HG03354 (cell line): ENCODE results near the gene MAPK8.

Source experiments
- ATAC-seq: cut with Tn5 transposase; IDR thresholded peaks from one replicate; pipeline ENCODE4 v1.9.1; 2021; ENCODE audit warnings: mild to moderate bottlenecking; ENCODE audit not compliant: unreplicated experiment, poor library complexity, severe bottlenecking

The MAPK8 gene

DNA sequence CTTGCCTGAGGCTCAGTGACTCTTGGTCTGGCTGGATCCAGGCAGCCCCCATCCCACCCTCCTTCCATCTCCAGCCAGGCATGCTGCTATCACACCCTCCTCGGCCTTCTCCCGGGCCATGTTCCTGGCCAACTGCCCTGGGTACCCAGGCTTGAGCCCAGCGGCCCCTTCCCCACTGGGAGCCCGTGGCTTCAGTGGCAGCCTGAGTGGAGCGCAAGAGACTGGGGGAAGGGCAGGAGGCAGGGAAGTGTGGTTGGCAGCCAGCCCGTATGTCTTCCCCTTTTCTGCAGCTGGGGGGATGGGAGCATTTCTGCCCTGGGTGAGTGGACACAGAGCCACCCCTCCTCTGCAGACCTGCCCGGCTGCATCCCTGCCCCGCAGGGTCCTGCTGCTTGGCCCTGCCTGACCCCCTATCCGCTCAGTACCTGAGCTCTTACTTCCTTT lies 149.9 kb downstream of the MAPK8 start:
- ATAC-seq, result no peak

DNA sequence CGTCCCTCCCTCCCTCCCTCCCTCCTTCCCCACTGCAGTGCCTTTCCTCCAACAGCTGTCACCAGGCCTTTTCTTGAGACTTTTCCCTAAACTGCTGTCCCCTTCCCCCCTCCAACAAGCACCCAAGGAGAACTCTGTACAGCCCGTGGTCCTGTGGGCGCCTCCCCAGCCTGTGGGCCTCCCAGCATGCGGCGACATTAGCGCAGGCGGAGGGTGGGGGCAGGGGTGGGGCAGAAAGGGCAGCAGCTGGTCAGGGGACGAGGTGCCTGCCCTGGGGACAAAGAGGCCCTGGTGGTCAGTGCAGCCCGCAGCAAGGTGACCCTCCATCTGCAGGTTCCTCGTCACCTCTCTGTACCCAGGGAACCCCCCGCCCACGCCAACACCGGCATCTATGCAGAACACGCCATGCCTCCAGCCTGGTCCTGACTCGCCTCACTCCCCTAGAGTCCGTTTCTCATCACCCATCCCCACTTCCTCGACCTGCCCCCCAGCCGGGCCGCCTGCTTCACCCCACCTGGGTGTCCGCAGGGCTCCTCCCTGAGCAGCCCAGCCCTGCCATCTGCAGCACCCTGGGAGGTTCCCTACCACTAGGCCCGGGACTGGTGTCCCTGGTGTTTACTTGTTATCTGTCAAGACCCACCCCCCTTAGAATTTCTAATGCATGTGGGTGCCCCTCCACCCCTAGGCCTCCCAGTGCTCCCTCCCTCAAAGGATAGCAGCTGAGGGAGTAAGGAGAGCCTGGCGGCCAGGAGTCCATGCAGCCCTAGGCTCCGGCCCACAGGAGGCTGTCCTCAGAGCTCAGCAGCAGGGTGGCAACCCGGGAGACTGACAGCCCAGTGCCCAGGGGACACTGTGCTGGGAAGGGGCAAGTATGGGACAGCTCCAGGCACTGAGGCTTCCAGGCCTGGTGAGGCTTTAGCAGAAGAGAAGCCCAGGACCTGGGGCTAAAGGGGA lies 150.6 kb downstream of the MAPK8 start:
- no peak for ATAC-seq

DNA sequence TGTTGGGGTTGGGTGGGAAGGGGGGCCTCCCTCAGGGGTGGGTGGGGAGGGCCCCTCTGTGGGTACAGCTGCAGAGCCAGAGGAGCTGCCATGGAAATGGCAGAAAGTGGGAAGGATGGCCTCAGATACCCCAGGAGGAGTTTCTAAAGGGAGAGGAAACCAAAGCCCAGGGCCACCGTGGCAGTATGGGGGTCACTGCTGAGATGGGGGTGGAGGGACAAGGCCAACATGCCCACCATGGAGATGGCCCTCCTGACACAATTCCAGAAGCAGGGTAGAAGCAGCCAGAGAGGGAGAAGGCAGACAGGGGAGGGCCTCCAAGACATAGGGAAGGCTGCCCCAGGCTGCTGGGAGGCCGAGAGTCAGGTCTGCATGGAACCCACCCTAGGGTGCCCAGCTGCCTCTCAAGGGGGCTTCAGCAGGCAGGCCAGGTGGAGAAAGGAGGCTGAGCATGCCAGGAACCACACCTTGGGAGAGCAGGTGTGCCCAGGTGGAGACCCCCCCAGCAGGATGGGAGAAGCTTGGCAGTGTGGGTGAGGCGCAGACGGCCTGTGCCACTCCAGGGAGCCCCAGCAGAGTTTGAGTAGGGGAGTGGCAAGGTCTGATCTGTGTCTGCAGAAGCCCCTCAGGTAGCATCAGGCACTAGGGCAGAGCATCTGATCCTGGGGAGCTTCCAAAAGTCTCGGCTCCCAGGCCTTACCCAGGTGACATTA lies 151.6 kb downstream of the MAPK8 start:
- no peak for ATAC-seq

DNA sequence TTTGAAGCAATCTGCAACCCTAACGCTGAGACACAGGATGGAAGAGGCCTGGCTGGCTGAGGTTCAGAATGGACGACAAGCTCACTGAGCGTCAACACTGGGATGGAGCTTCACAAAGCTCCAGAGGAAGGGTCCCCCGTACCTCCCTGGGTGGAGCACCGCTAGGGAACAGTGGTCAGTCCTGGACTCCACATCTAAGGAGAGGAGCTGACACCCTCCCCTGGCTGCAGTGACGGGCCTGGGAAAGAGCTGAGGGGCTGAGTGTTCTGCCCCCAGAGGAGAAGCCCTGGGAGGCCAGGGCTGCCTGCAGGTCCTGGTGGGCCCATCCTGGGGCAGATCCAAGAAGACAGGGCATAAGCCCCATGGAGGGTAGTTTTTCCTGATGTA lies 152.2 kb downstream of the MAPK8 start:
- ATAC-seq, result no peak

- ATAC-seq, result no peak
Observed at GRCh38 chr10:48459270-48460150, 153.0 kb downstream of the MAPK8 start.

- no peak for ATAC-seq
Observed at GRCh38 chr10:48460182-48460581, 153.7 kb downstream of the MAPK8 start.

- ATAC-seq, result no peak
Observed at GRCh38 chr10:48461623-48462481, 155.4 kb downstream of the MAPK8 start.

DNA sequence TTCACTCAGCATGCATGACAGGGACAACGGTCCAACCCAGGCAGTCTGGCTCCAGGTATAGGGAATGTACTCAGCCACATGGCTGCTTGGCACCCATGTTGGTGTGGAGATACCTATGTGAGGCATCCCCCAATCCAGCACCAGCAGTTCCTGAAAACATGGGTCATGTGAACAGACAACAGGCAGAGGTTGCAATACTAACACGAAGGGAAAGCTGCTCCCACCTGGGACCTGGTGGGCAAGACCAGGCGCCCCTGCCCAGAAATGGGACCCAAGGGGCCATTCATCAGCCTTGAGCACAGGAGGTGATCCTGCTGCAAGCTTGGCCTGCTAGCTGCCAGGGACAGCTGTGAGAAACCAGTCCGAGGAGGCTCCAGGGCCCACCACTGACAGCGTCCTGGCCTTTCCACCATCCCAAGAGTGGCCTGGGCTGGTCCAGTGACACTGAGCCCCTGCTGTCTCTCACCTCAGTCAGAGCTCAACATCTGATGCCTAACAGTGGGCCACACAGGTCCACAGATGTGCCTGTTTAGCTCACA lies 156.1 kb downstream of the MAPK8 start:
- no peak for ATAC-seq

- ATAC-seq, result no peak
Observed at GRCh38 chr10:48463318-48464003, 157.0 kb downstream of the MAPK8 start.

DNA sequence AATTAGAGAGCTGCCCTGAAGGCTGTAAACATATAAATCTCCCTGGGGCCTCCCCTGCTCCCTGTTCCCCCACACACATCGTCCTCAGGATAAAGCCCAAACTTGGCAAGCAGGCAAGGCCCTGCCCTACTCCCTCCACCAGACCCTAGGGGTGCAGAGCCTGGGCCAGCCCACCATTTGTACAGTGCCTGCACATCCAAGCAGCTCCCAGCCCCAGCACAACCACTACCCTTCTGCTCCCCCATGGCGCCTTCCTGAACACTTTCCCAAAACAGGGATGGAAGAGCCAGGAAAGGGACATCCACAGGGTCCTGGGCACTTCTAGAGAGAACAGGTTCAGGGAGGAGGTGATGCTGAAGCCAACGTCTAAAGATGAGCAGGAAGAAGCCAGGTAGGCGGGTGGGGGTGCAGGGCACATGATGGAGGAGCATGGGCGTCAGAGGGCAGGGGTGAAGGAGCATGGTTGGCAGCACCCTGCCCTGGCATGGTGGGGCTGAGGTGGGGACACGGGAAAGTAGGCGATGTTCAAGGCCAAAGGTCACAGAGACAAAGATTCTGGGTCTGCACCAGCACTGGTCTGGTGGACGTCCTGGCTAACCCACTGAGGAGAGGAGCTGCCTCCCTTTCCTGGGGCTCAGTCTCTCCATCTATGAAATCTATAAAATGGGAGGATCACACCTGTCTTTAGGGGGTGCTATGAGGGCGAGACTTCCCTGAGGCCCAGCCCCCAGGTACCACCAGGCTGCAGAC lies 157.8 kb downstream of the MAPK8 start:
- ATAC-seq, result no peak

DNA sequence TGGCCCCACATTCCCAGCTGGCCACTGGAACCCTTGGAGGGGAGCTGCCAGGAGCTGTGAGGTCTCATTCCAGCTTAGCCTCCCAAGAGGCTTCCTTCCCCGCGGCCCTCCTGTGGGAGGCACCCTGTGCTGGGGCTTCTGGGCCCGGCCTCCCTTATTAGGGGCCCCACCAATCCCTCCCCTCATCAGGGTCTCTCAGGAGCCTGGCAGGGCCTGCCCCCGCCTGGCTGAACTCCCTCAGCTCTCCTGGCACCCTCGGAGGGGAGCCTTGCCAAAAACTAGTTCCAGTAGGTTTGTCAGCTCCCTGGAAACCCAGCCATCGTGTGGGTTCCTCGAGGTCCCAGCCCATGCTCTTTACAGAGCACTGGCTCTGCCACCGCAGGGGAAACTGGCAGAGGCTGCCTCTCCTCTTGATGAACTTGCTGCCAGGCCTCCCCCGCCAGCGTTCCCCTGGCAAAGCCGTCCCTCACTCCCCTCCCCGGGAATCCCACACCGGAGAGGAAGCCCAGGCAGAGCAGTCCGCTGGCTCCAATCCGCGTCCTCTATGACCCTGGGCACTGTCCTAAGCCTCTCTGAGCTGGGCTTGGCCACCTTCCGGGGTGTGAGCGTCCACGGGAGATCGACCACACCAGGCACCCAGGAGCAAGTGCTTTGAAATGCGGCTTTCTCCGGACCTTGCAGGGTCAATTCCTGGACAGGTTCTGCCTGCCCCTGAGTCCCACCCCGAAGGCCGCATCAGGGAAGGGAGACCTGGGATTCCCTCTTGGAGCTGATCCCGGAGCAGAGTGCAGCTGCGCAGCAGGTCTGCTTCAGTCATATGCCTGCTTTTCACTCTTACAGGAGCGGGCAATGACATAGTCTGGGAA lies 158.6 kb downstream of the MAPK8 start:
- ATAC-seq, result no peak

GRCh38 chr10:48465860-48466521 lies 159.5 kb downstream of the MAPK8 start:
- ATAC-seq, result no peak

DNA sequence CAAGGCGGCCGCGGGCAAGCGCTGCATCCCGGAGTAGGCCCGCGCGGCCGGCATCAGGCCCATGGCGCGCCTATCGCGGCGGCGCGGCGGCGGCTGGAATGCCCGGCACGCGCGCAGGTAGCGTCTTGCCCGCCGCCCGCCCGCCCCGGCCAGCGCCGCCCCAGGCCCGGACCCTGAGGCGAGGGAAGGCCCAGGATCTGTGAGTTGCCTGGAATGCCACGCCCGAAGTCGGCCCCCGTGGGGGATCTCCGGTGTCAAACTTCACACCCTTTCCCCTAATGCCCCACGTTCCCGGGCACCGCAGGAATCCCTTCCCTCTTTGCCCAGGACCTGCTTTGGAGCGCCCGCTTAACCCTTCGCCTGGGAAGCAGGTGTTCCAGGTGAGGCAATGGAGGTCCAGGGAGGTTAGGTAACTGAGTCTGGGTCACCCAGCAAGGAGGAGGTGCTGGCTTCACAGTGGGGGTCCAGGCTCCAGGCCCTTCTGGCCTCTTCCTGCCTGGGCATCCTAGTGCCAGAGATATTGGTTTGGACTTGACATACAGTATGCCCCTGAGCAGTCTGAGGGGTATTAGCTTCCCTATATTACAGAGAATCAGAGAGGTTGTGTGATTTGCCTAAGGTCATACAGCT lies 160.2 kb downstream of the MAPK8 start:
- ATAC-seq, result no peak

DNA sequence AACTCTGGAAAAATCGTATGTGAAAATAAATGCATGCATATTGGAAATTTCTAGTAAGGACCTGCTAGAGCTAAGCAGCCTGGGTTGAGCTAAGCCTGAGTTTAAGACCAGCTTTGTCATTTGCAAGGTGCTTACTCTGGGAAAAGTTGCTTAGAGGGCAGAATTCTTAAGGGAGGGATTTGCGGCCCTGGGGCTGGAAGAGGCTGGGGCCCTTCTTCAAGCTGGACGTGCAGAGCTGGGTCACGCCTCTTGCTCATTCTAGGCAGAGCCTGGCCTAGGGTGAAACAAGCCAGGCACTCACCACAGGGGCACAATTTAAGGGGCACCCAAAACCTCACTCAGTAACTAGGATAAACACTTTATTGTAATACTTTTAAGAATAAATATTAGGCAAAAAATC lies 161.2 kb downstream of the MAPK8 start:
- no peak for ATAC-seq

DNA sequence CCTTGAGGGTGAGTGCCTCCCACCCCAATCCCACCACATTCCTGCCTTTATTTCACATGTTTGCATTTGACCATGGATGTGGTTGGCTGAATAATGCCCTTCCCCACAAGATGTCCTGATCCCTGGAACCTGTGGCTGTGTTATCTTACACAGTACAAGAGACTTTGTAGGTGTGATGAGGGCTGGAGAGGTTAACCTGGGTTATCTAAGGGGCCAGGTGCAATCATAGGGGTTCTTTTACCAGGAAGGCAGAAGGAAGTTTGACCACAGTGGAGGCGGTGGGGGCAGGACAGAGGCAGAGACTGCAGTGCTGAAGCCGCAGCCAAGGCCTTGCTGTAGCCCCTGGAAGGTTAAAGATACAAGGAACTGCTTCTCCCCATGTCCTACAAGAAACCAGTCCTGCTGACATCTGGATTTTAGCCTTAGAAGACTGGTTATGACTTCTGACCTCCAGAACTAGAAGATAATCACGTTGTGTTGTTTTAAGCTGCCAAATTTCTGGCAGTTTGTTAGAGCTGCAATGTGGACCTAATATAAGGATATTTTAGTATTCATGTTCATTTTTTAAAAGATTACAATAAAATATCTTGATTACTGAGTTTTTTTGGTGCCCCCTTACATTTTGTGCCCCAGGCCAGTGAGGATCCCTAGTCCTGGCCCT lies 161.8 kb downstream of the MAPK8 start:
- no peak for ATAC-seq
